ELF-1 (cell line): Measurements from ENCODE around the gene POR.

Experiments used
- DNase-seq: peaks from one replicate; pipeline ENCODE4 v3.0.0-alpha.2; 2016; ENCODE audit warnings: low read depth, low spot score

POR gene

GRCh38 chr7:75916259-75916658 is 1.3 kb downstream of the POR start:
- DNase-seq, result no peak

GRCh38 chr7:75916685-75917634 is 2.0 kb downstream of the POR start:
- DNase-seq, result no peak

- no peak for DNase-seq
These were observed 5.6 kb downstream of the POR start for GRCh38 chr7:75920431-75921161.

- DNase-seq, result peak; percentile 14
These were observed 6.5 kb downstream of the POR start for GRCh38 chr7:75921479-75921878.

GRCh38 chr7:75922966-75923603 is 8.1 kb downstream of the POR start:
- DNase-seq, result no peak

GRCh38 chr7:75924256-75924655 is 9.3 kb downstream of the POR start:
- DNase-seq, result no peak

GRCh38 chr7:75924889-75925288 is 9.9 kb downstream of the POR start:
- no peak for DNase-seq

GRCh38 chr7:75925717-75926435 is 10.9 kb downstream of the POR start:
- no peak for DNase-seq

- DNase-seq, result no peak
These were observed 13.6 kb downstream of the POR start for GRCh38 chr7:75928568-75928914.

GRCh38 chr7:75931680-75932079 is 16.7 kb downstream of the POR start:
- DNase-seq, result no peak

- DNase-seq, result peak; percentile 52
These were observed 23.2 kb downstream of the POR start for GRCh38 chr7:75937958-75938786.

GRCh38 chr7:75938921-75939320 is 24.0 kb downstream of the POR start:
- DNase-seq, result no peak

- DNase-seq, result no peak
These were observed 28.9 kb downstream of the POR start for GRCh38 chr7:75943864-75944263.

GRCh38 chr7:75944507-75944906 is 29.6 kb downstream of the POR start:
- no peak for DNase-seq

- no peak for DNase-seq
These were observed 30.6 kb downstream of the POR start for GRCh38 chr7:75945297-75946168.

- DNase-seq, result no peak
These were observed 31.4 kb downstream of the POR start for GRCh38 chr7:75946207-75946855.

- no peak for DNase-seq
These were observed 33.2 kb downstream of the POR start for GRCh38 chr7:75948179-75948578.

- no peak for DNase-seq
These were observed 35.2 kb downstream of the POR start for GRCh38 chr7:75950111-75950681.

GRCh38 chr7:75951506-75951905 is 36.6 kb downstream of the POR start:
- no peak for DNase-seq
